GM10248 (cell line): ENCODE measurements around the gene ACSL1.

Experiments
- CTCF ChIA-PET: fragments of 300-600 bp; sonication (Branson Sonifier 250); formaldehyde crosslinking; extraction: SDS; loops from one replicate; lab custom pipeline; 2021; ENCODE audit warnings: antibody characterized with exemption; lab: Yijun Ruan, JAX
- POLR2A ChIA-PET: fragments of 350-650 bp; sonication (Branson Sonifier 250); formaldehyde crosslinking; extraction: SDS; loops from one replicate; lab custom pipeline; 2020; ENCODE audit warnings: antibody characterized with exemption; lab: Yijun Ruan, JAX
- DNase-seq: peaks from one replicate; pipeline ENCODE4 v3.0.0; 2012; ENCODE audit errors: extremely low spot score
- CTCF ChIP-seq: IDR thresholded peaks from 2 replicates; pipeline ENCODE4 v1.5.1; 2012; ENCODE audit warnings: mild to moderate bottlenecking, low read depth; ENCODE audit errors: extremely low read depth, missing control alignments, control extremely low read depth

ACSL1 gene

GRCh38 chr4:184806229-184806550 lies 19.6 kb downstream of the ACSL1 start:
- POLR2A ChIA-PET = interaction anchor here (1.0 kb wide), 1 partner anchor 157 kb away, joined by 5 read pairs; the partner anchor contains the start of genes CASP3 and PRIMPOL
- CTCF ChIA-PET = interaction anchor here (1.1 kb wide), 1 partner anchor 10 kb away, joined by 5 read pairs; no protein-coding TSS in a partner anchor
- DNase-seq = no peak
- TF ChIP-seq CTCF = no peak

GRCh38 chr4:184805462-184806228 lies 20.1 kb downstream of the ACSL1 start:
- DNase-seq = peak; percentile 36
- TF ChIP-seq CTCF = no peak
- ChIA-PET POLR2A (no interaction called here), CTCF (no interaction called here)

DNA sequence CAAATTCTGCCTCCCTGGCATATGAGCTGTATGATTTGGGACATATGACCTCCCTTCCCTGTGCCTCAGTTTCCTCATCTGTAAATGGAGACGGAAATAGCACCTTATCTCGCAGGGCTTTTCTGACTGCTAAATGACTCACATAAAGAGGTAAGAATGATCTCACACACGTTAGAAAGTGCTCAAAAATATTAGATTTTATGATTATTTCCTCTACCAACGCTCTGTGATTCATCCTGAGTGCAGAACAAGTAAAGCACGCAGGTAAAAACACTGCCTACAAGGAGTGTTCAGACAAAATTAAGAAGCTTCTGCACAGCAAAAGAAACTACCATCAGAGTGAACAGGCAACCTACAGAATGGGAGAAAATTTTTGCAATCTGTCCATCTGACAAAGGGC lies 21.1 kb downstream of the ACSL1 start:
- TF ChIP-seq CTCF = no peak
- no peak for DNase-seq
- ChIA-PET CTCF (no interaction called here), POLR2A (interaction anchor here (0.8 kb wide), 1 partner anchor 10 kb away, joined by 3 read pairs; no protein-coding TSS in a partner anchor)

DNA sequence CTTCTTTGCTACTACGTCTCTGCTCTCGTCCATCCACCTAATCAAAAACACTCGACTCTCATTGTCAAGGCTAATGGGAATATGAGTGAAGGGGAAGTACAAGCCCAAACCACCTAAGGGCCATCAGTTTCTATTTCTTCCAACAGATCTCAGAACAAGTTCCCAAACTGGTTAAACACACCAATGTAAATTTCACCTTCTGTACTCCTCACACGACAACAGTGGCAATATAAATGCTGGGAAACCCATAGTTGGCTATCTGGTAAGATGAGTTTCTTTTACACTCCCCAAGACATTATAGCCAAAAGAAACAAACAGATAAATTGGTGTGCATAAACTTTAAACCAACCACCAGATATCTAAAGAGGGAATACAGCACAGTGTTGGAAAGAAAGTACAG lies 21.9 kb downstream of the ACSL1 start:
- CTCF ChIA-PET = interaction anchor here (0.7 kb wide), 1 partner anchor 12 kb away, joined by 3 read pairs; no protein-coding TSS in a partner anchor
- POLR2A ChIA-PET = no interaction called here
- no peak for DNase-seq
- TF ChIP-seq CTCF = no peak

GRCh38 chr4:184803133-184803532 lies 22.6 kb downstream of the ACSL1 start:
- CTCF ChIA-PET = interaction anchor here (0.7 to 0.9 kb wide), 2 partner anchors 11 to 13 kb away, joined by 3 read pairs; no protein-coding TSS in a partner anchor
- POLR2A ChIA-PET = no interaction called here
- DNase-seq = no peak
- TF ChIP-seq CTCF = no peak

DNA sequence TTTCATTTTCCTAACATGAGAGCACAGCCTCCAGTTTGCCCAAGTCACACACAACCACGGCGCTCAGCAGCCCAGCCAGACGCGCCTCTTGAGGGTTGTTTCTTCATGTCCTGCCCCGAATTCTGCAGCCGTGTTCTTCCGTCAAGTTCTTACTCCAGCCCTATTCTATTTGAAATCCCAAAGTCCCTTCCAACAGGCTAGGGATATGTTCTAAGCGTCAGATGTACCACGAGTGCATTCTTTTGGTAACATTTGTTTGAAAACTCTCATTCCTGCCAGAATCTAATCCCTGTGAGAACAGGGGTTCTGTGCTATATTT lies 23.1 kb downstream of the ACSL1 start:
- ChIA-PET POLR2A (no interaction called here), CTCF (interaction anchor here (0.9 kb wide), 1 partner anchor 14 kb away, joined by 3 read pairs; no protein-coding TSS in a partner anchor)
- no peak for TF ChIP-seq CTCF
- no peak for DNase-seq
